ENCODE measurements around the gene CDHR1.

DNA sequence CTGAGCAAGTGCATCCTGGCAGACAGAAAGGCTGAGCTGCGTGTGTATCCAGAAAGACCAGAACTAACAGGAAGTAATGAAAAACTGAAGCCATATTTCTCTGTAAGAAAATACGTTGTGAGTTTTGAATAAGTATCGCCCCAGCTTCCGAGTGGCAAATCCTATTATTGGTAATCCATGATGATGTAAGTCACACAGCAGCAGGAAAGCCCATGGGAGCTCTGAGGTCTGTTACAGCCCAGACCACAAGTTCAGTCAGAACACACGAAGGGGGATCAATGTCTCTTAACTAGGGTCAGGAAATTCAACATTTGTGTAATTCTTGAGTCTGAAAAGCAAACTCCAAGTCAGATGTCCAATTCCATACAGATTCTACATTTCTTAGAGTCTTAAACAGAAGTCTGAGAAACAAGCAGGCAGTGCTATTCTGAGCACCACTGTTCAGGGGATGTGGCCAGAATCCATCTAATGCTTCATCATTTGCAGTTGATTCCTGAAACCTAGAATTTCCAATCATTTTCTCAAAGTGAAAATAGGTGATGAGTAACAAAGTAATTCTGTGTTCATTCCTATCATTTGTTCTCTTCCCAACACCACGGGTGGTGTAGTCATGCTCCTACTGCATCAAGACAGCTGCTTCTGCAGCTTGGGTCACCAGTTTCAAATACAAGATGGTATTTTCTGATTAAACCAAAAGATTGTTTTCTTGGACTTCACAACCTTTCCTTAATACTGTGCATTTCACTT, 31.3 kb downstream of the CDHR1 start, which contains the start of gene LRIT2:
- TF ChIP-seq, protein P1, sequence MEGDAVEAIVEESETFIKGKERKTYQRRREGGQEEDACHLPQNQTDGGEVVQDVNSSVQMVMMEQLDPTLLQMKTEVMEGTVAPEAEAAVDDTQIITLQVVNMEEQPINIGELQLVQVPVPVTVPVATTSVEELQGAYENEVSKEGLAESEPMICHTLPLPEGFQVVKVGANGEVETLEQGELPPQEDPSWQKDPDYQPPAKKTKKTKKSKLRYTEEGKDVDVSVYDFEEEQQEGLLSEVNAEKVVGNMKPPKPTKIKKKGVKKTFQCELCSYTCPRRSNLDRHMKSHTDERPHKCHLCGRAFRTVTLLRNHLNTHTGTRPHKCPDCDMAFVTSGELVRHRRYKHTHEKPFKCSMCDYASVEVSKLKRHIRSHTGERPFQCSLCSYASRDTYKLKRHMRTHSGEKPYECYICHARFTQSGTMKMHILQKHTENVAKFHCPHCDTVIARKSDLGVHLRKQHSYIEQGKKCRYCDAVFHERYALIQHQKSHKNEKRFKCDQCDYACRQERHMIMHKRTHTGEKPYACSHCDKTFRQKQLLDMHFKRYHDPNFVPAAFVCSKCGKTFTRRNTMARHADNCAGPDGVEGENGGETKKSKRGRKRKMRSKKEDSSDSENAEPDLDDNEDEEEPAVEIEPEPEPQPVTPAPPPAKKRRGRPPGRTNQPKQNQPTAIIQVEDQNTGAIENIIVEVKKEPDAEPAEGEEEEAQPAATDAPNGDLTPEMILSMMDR (IDR thresholded peaks at IDR 0.05) = no peak
- TF ChIP-seq POLR2AphosphoS5 (IDR thresholded peaks at IDR 0.05) (no peak), EP300 (IDR thresholded peaks at IDR 0.05) (no peak)
